Gastrocnemius medialis (tissue), 4 donors: ENCODE measurements around the gene KDELR1.

Experiments
- POLR2A ChIP-seq, 2 donors: fragments of 450-650 bp; IDR thresholded peaks; one replicate each; pipeline ENCODE4 v1.6.1; 2017; ENCODE audit warnings: antibody characterized with exemption in 2 of 2, mild to moderate bottlenecking in 2 of 2, moderate library complexity in 2 of 2
- TF ChIP-seq, protein P1 (sequence below), 5 experiments: fragments of 450-650 bp in 3 of 5; fragments of 200-600 bp in 2 of 5; sonication (generic) in 2 of 5; IDR thresholded peaks in 4 of 5; conservative IDR thresholded peaks in 1 of 5; 1 replicate in 4 of 5; 2 replicates in 1 of 5; pipeline ENCODE4 v1.5.1; 2016 to 2019; ENCODE audit warnings: antibody characterized with exemption in 5 of 5, mild to moderate bottlenecking in 3 of 5, moderate library complexity in 3 of 5

DNA sequence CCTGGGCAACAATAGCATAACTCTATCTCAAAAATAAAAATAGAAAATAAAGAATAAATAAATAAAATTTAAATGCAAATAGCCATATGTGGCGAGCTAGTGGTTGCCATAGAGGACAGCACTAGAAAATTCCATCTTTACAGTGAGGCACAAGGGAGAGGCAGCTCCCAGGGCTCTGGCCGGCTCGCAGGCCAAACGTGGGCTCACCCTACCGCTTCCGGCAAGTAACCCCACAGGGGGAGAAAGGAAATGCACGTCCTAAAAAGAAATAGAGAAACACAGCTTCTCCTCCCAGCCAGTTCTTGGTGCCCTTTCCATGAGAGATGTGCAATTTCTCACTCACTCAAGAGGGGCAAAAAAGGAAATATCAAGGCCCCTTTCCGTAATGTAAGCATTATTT lies 42.0 kb upstream of the KDELR1 start:
- TF ChIP-seq, protein P1, sequence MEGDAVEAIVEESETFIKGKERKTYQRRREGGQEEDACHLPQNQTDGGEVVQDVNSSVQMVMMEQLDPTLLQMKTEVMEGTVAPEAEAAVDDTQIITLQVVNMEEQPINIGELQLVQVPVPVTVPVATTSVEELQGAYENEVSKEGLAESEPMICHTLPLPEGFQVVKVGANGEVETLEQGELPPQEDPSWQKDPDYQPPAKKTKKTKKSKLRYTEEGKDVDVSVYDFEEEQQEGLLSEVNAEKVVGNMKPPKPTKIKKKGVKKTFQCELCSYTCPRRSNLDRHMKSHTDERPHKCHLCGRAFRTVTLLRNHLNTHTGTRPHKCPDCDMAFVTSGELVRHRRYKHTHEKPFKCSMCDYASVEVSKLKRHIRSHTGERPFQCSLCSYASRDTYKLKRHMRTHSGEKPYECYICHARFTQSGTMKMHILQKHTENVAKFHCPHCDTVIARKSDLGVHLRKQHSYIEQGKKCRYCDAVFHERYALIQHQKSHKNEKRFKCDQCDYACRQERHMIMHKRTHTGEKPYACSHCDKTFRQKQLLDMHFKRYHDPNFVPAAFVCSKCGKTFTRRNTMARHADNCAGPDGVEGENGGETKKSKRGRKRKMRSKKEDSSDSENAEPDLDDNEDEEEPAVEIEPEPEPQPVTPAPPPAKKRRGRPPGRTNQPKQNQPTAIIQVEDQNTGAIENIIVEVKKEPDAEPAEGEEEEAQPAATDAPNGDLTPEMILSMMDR (IDR thresholded peaks at IDR 0.05 in 4 of 5, conservative IDR thresholded peaks at IDR 0.05 in 1 of 5): no peak
- TF ChIP-seq POLR2A (IDR thresholded peaks at IDR 0.05): no peak
